Endothelial cell of umbilical vein (primary cell): ENCODE measurements around the gene ZNF708.
"Not testable (repeated sequence)": the region's sequence is repeated elsewhere in the genome, so short reads cannot be mapped to it uniquely, and the experiment has no call there.

Experiments
- CTCF ChIP-seq, 2 donors: IDR thresholded peaks; 1 replicate in 1 of 2; 2 replicates in 1 of 2; pipeline ENCODE4 v1.5.1; 2011; ENCODE audit warnings: low read length in 2 of 2, mild to moderate bottlenecking in 2 of 2, moderate library complexity in 2 of 2, control low read depth in 1 of 2, inconsistent platforms in 1 of 2, low read depth in 1 of 2; ENCODE audit not compliant: insufficient read depth in 1 of 2; ENCODE audit errors: extremely low read depth in 1 of 2
- EZH2 ChIP-seq: IDR thresholded peaks from 2 replicates; pipeline ENCODE4 v1.6.1; 2012; ENCODE audit warnings: borderline replicate concordance, low read depth, mild to moderate bottlenecking, moderate library complexity, low read length, inconsistent platforms; ENCODE audit not compliant: severe bottlenecking
- JUN ChIP-seq: IDR thresholded peaks from 2 replicates; pipeline ENCODE4 v1.6.1; 2011; ENCODE audit warnings: borderline replicate concordance, low read depth; ENCODE audit not compliant: insufficient read length, insufficient read depth
- MAX ChIP-seq: IDR thresholded peaks from 2 replicates; pipeline ENCODE4 v1.6.1; 2011; ENCODE audit not compliant: insufficient read depth, insufficient read length
- MYC ChIP-seq: IDR thresholded peaks from one replicate; pipeline ENCODE4 v1.6.1; 2011; ENCODE audit warnings: mild to moderate bottlenecking, low read depth, low read length
- POLR2A ChIP-seq: IDR thresholded peaks from 2 replicates; pipeline ENCODE4 v1.6.1; 2012; ENCODE audit warnings: low read depth, mild to moderate bottlenecking, control low read depth, low read length
- POLR2AphosphoS5 ChIP-seq: IDR thresholded peaks from 2 replicates; pipeline ENCODE4 v1.6.1; 2012; ENCODE audit warnings: low read depth, mild to moderate bottlenecking, control low read depth, low read length, moderate library complexity; ENCODE audit not compliant: insufficient read depth

- not testable (repeated sequence) for TF ChIP-seq POLR2A; CTCF (IDR thresholded peaks at IDR 0.05; ENCODE audit: extremely low read depth in 1 of 2, insufficient read depth in 1 of 2, low read depth in 1 of 2, low read length in 2 of 2); MYC; MAX; JUN; EZH2; POLR2AphosphoS5
Measured at GRCh38 chr19:21260848-21261381, 68.3 kb downstream of the ZNF708 start.
